ENCODE measurements around the gene S100A3.

DNA sequence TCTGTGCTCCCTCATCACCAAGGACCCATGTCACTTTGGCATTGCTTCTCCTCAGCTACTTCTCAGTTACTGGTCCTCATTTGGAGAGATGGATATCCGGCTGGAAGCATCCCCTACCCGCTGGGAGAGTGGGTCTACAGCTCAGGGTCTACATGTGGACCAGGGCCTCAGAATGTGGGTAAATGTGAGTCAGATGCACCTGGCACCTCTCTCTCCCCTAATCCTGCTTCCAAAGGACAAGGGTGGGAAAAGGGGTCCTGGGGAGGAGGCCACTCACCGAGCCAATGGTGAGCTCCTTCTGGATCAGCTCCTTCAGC, 14.2 kb downstream of the S100A3 start:
- TF ChIP-seq POLR2A (IDR thresholded peaks at IDR 0.05) = no peak
- no peak for TF ChIP-seq CTCF (IDR thresholded peaks at IDR 0.05 in 4 of 5, conservative IDR thresholded peaks at IDR 0.05 in 1 of 5)
